HepG2 (cell line): ENCODE measurements around the gene OR8G5. TPM values are rescaled to one million over a fixed set of nuclear protein-coding genes. Genes with fewer than 3 reads are reported as not detected.

ENCODE experiments used
- ATAC-seq: fragments of 200-7000 bp; cut with Tn5 transposase; 3 replicates; pipeline ENCODE4 v1.9.1; 2020; ENCODE audit warnings: mild to moderate bottlenecking, moderate library complexity
- BruUV-seq: library from RNA; stranded (reverse); fragments of 400-500 nt; replicated peaks from 2 replicates; lab custom pipeline; 2021; lab: Mats Ljungman, UMichigan
- CTCF ChIA-PET: fragments of 300-600 bp; formaldehyde crosslinking; extraction: SDS; loops from one replicate; lab custom pipeline; 2021; ENCODE audit warnings: low total read pairs, inconsistent platforms, low intra/inter-chr PET ratio; lab: Yijun Ruan, JAX
- POLR2A ChIA-PET: fragments of 350-600 bp; sonication (Branson Sonifier 250); formaldehyde crosslinking; loops from one replicate; lab custom pipeline; 2020; ENCODE audit warnings: antibody characterized with exemption, inconsistent platforms; lab: Yijun Ruan, JAX
- DNase-seq: peaks from one replicate; pipeline ENCODE4 v3.0.0-alpha.2; 2015; ENCODE audit warnings: low spot score
- FAIRE-seq: peaks from 3 replicates; lab custom pipeline; 2011; peaks lifted over from hg19 to GRCh38; lab: Jason Lieb, UNC
- H2AFZ ChIP-seq: one replicate; pipeline ENCODE4 v1.6.1; 2011; ENCODE audit warnings: low read length, inconsistent platforms
- H3K27ac ChIP-seq: fragments of 300-600 bp; 3 replicates; pipeline ENCODE4 v1.8.0; 2011; ENCODE audit warnings: mixed run types, mild to moderate bottlenecking, mixed read lengths, low read length, inconsistent platforms; ENCODE audit not compliant: insufficient read depth; ENCODE audit errors: extremely low read length
- H3K27me3 ChIP-seq, 2 experiments: fragments of 200-600 bp in 1 of 2; 2 replicates in 1 of 2; 3 replicates in 1 of 2; pipeline versions ENCODE4 v1.6.0 to v1.8.0; 2011; ENCODE audit warnings: low read length in 2 of 2, mild to moderate bottlenecking in 2 of 2, moderate library complexity in 2 of 2, inconsistent platforms in 1 of 2; ENCODE audit not compliant: insufficient read depth in 2 of 2, control insufficient read depth in 1 of 2
- H3K36me3 ChIP-seq, 2 experiments: fragments of 200-600 bp in 1 of 2; replicated peaks in 1 of 2; 2 replicates in 1 of 2; 3 replicates in 1 of 2; pipeline versions ENCODE4 v1.5.1 to v1.8.0; 2011; ENCODE audit warnings: low read length in 2 of 2, inconsistent platforms in 1 of 2; ENCODE audit not compliant: insufficient read depth in 2 of 2, control insufficient read depth in 1 of 2
- H3K4me1 ChIP-seq: 2 replicates; pipeline ENCODE4 v1.5.1; 2012; ENCODE audit warnings: low read length, inconsistent platforms; ENCODE audit not compliant: insufficient read depth
- H3K4me2 ChIP-seq: 2 replicates; pipeline ENCODE4 v1.6.0; 2011; ENCODE audit warnings: low read depth, low read length, inconsistent platforms
- H3K4me3 ChIP-seq, 3 experiments: fragments of 200-600 bp in 1 of 3; sonication (generic), shearing (Covaris generic) in 1 of 3; replicated peaks in 1 of 3; 2 replicates each; pipeline ENCODE4 v1.5.1; 2011 to 2016; ENCODE audit warnings: low read length in 3 of 3, inconsistent platforms in 2 of 3, low read depth in 2 of 3, mild to moderate bottlenecking in 2 of 3, control low read depth in 1 of 3, mixed read lengths in 1 of 3; ENCODE audit not compliant: insufficient read depth in 1 of 3
- H3K79me2 ChIP-seq: one replicate; pipeline ENCODE4 v1.6.1; 2011; ENCODE audit warnings: low read length, inconsistent platforms; ENCODE audit not compliant: insufficient read depth
- H3K9ac ChIP-seq: 2 replicates; pipeline ENCODE4 v1.6.0; 2011; ENCODE audit warnings: mild to moderate bottlenecking, low read depth, low read length, inconsistent platforms; ENCODE audit not compliant: insufficient read depth
- H3K9me3 ChIP-seq: 2 replicates; pipeline ENCODE4 v1.5.1; 2012; ENCODE audit warnings: mild to moderate bottlenecking, low read length
- H4K20me1 ChIP-seq: 2 replicates; pipeline ENCODE4 v1.6.0; 2011; ENCODE audit warnings: inconsistent platforms, mild to moderate bottlenecking, low read length, moderate library complexity; ENCODE audit not compliant: insufficient read depth
- HDAC6 ChIP-seq: fragments of 200-600 bp; sonication (generic); IDR thresholded peaks from 2 replicates; pipeline ENCODE4 v1.7.0; 2017; ENCODE audit warnings: mild to moderate bottlenecking, antibody characterized with exemption, low read length, low read depth
- KLF15 ChIP-seq: sonication (generic); formaldehyde crosslinking; IDR thresholded peaks from 2 replicates; pipeline ENCODE4 v1.8.1; 2023; ENCODE audit warnings: borderline replicate concordance, mild to moderate bottlenecking, inconsistent platforms, missing genetic modification reagents, mixed read lengths
- PLRG1 ChIP-seq: fragments of 450-650 bp; conservative IDR thresholded peaks from 2 replicates; pipeline ENCODE4 v1.6.1; 2016
- PRDM4 ChIP-seq: sonication (generic); formaldehyde crosslinking; IDR thresholded peaks from 2 replicates; pipeline ENCODE4 v1.9.0; 2021; ENCODE audit warnings: missing genetic modification reagents, borderline replicate concordance
- RARG ChIP-seq: sonication (generic); formaldehyde crosslinking; IDR thresholded peaks from 2 replicates; pipeline ENCODE4 v1.4.0; 2020; ENCODE audit warnings: low read depth, mild to moderate bottlenecking, missing genetic modification reagents
- TAF15 ChIP-seq: fragments of 200-400 bp; formaldehyde crosslinking; IDR thresholded peaks from one replicate; pipeline ENCODE4 v1.6.1; 2018; ENCODE audit warnings: mild to moderate bottlenecking, low read depth, low read length; ENCODE audit not compliant: poor library complexity, severe bottlenecking
- ZBTB4 ChIP-seq: sonication (generic); formaldehyde crosslinking; IDR thresholded peaks from 2 replicates; pipeline ENCODE4 v1.4.0; 2020; ENCODE audit warnings: missing genetic modification reagents, mild to moderate bottlenecking, borderline replicate concordance
- ZNF576 ChIP-seq: sonication (generic); formaldehyde crosslinking; IDR thresholded peaks from 2 replicates; pipeline ENCODE4 v1.4.0; 2020; ENCODE audit warnings: mild to moderate bottlenecking, missing genetic modification reagents
- ZNF605 ChIP-seq: sonication (generic); formaldehyde crosslinking; IDR thresholded peaks from 2 replicates; pipeline ENCODE4 v1.8.0; 2022; ENCODE audit warnings: mild to moderate bottlenecking, missing genetic modification reagents
- ZNF775 ChIP-seq: sonication (generic); formaldehyde crosslinking; IDR thresholded peaks from 2 replicates; pipeline ENCODE4 v1.4.0; 2020; ENCODE audit warnings: missing genetic modification reagents, mild to moderate bottlenecking, moderate library complexity, borderline replicate concordance
- WGBS: methylation state at CpG from one replicate; pipeline ENCODE4 v1.1.6; 2017; ENCODE audit warnings: low lambda C conversion rate; 5-methylcytosine and 5-hydroxymethylcytosine counted together
- in situ Hi-C: cut with HindIII; loops from 2 replicates; pipeline ENCODE4 v1.10.0; 2017; ENCODE audit warnings: low pct_unique_long_range_greater_than_20kb; ENCODE audit not compliant: extremely low pct_ligation_motif_present
- intact Hi-C: fragments of 100-400 bp; cut with micrococcal nuclease; formaldehyde crosslinking; loops from one replicate; pipeline ENCODE4 v1.10.0; 2022; ENCODE audit not compliant: unreplicated experiment
- polyA plus RNA-seq, 8 experiments: library from polyadenylated mRNA; depleted of rRNA in 3 of 8; stranded (reverse) in 7 of 8; unstranded in 1 of 8; fragments of >200 nt; fragmentation: Illumina TruSeq in 4 of 8; extraction: Trizol in 4 of 8; gene quantifications; 2 replicates each; pipeline versions ENCODE4 v1.2.1 to v1.2.3, GENCODE V29; 2011 to 2016; ENCODE audit warnings: low read depth in 4 of 8, missing spikeins in 1 of 8, mixed read lengths in 1 of 8; ENCODE audit not compliant: insufficient read depth in 1 of 8
- total RNA-seq, 5 experiments: library from RNA; depleted of rRNA; stranded (reverse); fragments of >200 nt; fragmentation: Illumina TruSeq; extraction: Trizol; gene quantifications; 2 replicates each; pipeline ENCODE4 v1.2.3, GENCODE V29; 2016; ENCODE audit warnings: low read depth in 1 of 5

OR8G5 gene
- total and polyA plus RNA-seq, 2 of the 13 experiments (the other 11 are each of a cell fraction or from before 2014, with no cell fraction given): not detected

GRCh38 chr11:124311269-124311668, 55.1 kb downstream of the OR8G5 start:
- H3K79me2 ChIP-seq: no peaks in the 10 kb centered on the region
- H3K27ac ChIP-seq: no peak overlapping the region
- H3K36me3 ChIP-seq: no peaks in the 10 kb centered on the region
- no peak overlapping the region for H3K9ac ChIP-seq
- H3K27me3 ChIP-seq: no peaks in the 10 kb centered on the region
- FAIRE-seq (no peak), DNase-seq (no peak), ATAC-seq (no peak)
- ChIA-PET POLR2A (no interaction called here), CTCF (no interaction called here)
- H3K4me3 ChIP-seq: no peak overlapping the region
- no peak overlapping the region for H3K4me2 ChIP-seq
- no peak for TF ChIP-seq RARG (CRISPR knock-in tag)
- no peak for TF ChIP-seq ZNF775 (CRISPR knock-in tag)
- no peak for TF ChIP-seq PRDM4 (CRISPR knock-in tag)
- no peak for TF ChIP-seq TAF15
- TF ChIP-seq PLRG1: no peak
- TF ChIP-seq ZNF576 (CRISPR knock-in tag): no peak
- no peak for TF ChIP-seq HDAC6
- TF ChIP-seq ZBTB4: no peak
- no peak for TF ChIP-seq KLF15
- TF ChIP-seq ZNF605 (CRISPR knock-in tag): no peak
- H4K20me1 ChIP-seq: no peaks in the 10 kb centered on the region
- intact Hi-C loops (no loop called here), in situ Hi-C loops (no loop called here)
- H3K9me3 ChIP-seq: no peaks in the 10 kb centered on the region
- 45% methylated on average over 5 of the region's 5 CpGs for WGBS
- no TSS peak for BruUV-seq
- H3K4me1 ChIP-seq: no peaks in the 10 kb centered on the region
- H2AFZ ChIP-seq: no peak overlapping the region
